ENCODE data around the gene ZIC1. TPM values are rescaled to one million over a fixed set of nuclear protein-coding genes. Genes with fewer than 3 reads are reported as not detected.

The ZIC1 gene
- total RNA-seq, 4 donors from 2014 or later = not detected

- DNase-seq (ENCODE audit: low spot score in 2 of 2) = no peak
- Histone ChIP-seq H3K27me3 (peaks cover 0 to 100% of the 10 kb centered on the region in 2 donors), H3K9me3 (peaks cover 0 to 3% (median 0%) of the 10 kb centered on the region in 4 donors), H3K4me3 (no peak overlapping the region), H3K4me1 (peaks cover 0 to 9% (median 3%) of the 10 kb centered on the region in 4 donors), H3K27ac (no peak overlapping the region), H3K36me3 (no peaks in the 10 kb centered on the region)
- no peak for TF ChIP-seq CTCF (IDR thresholded peaks at IDR 0.05)
- TF ChIP-seq EP300 (IDR thresholded peaks at IDR 0.05) = no peak
- TF ChIP-seq POLR2A (IDR thresholded peaks at IDR 0.05) = no peak
- 2 to 4% methylated on average over 17 of the region's 17 CpGs for WGBS, 2 donors
Observed at GRCh38 chr3:147372525-147373027, 36.6 kb upstream of the ZIC1 start.

- peaks cover 0 to 100% of the 10 kb centered on the region in 2 donors for H3K27me3 ChIP-seq
- H3K4me1 ChIP-seq = peaks cover 0 to 9% (median 3%) of the 10 kb centered on the region in 4 donors
- no peak overlapping the region for H3K4me3 ChIP-seq
- peaks cover 0 to 3% (median 0%) of the 10 kb centered on the region in 4 donors for H3K9me3 ChIP-seq
- no peak for DNase-seq (ENCODE audit: low spot score in 2 of 2)
- WGBS, 2 donors = 1 to 6% methylated on average over 6 of the region's 6 CpGs
- H3K27ac ChIP-seq = no peak overlapping the region
- TF ChIP-seq EP300 (IDR thresholded peaks at IDR 0.05) (no peak), POLR2A (IDR thresholded peaks at IDR 0.05) (no peak), CTCF (IDR thresholded peaks at IDR 0.05) (no peak)
- H3K36me3 ChIP-seq = no peaks in the 10 kb centered on the region
Observed at GRCh38 chr3:147373301-147373700, 35.9 kb upstream of the ZIC1 start.

- Histone ChIP-seq H3K27me3 (peaks cover 3 to 100% of the 10 kb centered on the region in 2 donors), H3K9me3 (peaks cover 0 to 3% (median 0%) of the 10 kb centered on the region in 4 donors), H3K4me3 (no peak overlapping the region), H3K27ac (no peak overlapping the region), H3K4me1 (no peaks in the 10 kb centered on the region), H3K36me3 (no peaks in the 10 kb centered on the region)
- no peak for TF ChIP-seq POLR2A (IDR thresholded peaks at IDR 0.05)
- TF ChIP-seq CTCF (IDR thresholded peaks at IDR 0.05) = no peak
- TF ChIP-seq EP300 (IDR thresholded peaks at IDR 0.05) = no peak
- DNase-seq (ENCODE audit: low spot score in 2 of 2) = no peak
- WGBS, 2 donors = 7 to 8% methylated on average over 30 of the region's 30 CpGs
Observed at GRCh38 chr3:147377412-147378367, 31.5 kb upstream of the ZIC1 start.

- H3K27me3 ChIP-seq = peaks cover 3 to 100% of the 10 kb centered on the region in 2 donors
- H3K36me3 ChIP-seq = no peaks in the 10 kb centered on the region
- no peaks in the 10 kb centered on the region for H3K9me3 ChIP-seq
- H3K4me3 ChIP-seq = no peak overlapping the region
- no peaks in the 10 kb centered on the region for H3K4me1 ChIP-seq
- no peak for TF ChIP-seq POLR2A (IDR thresholded peaks at IDR 0.05)
- TF ChIP-seq EP300 (IDR thresholded peaks at IDR 0.05) = no peak
- no peak for TF ChIP-seq CTCF (IDR thresholded peaks at IDR 0.05)
- H3K27ac ChIP-seq = no peak overlapping the region
- no peak for DNase-seq (ENCODE audit: low spot score in 2 of 2)
- WGBS, 2 donors = 13% methylated on average over 10 of the region's 10 CpGs
Observed at GRCh38 chr3:147379651-147380050, 29.5 kb upstream of the ZIC1 start.

- DNase-seq (ENCODE audit: low spot score in 2 of 2) = no peak
- Histone ChIP-seq H3K36me3 (no peaks in the 10 kb centered on the region), H3K4me3 (no peak overlapping the region), H3K9me3 (no peaks in the 10 kb centered on the region), H3K27ac (no peak overlapping the region), H3K27me3 (peaks cover 3 to 100% of the 10 kb centered on the region in 2 donors), H3K4me1 (no peaks in the 10 kb centered on the region)
- WGBS, 2 donors = 13 to 14% methylated on average over 26 of the region's 26 CpGs
- TF ChIP-seq POLR2A (IDR thresholded peaks at IDR 0.05) = no peak
- no peak for TF ChIP-seq EP300 (IDR thresholded peaks at IDR 0.05)
Observed at GRCh38 chr3:147380387-147380951, 28.7 kb upstream of the ZIC1 start.

Data from tibial nerve (tissue), 4 donors.